Measurements from ENCODE around the gene PDE7B. TPM values are rescaled to one million over a fixed set of nuclear protein-coding genes. Genes with fewer than 3 reads are reported as not detected.

Gene PDE7B
- polyA plus RNA-seq, 1 of the 3 experiments (the other 2 are of a cell fraction), result 1.9 TPM

DNA sequence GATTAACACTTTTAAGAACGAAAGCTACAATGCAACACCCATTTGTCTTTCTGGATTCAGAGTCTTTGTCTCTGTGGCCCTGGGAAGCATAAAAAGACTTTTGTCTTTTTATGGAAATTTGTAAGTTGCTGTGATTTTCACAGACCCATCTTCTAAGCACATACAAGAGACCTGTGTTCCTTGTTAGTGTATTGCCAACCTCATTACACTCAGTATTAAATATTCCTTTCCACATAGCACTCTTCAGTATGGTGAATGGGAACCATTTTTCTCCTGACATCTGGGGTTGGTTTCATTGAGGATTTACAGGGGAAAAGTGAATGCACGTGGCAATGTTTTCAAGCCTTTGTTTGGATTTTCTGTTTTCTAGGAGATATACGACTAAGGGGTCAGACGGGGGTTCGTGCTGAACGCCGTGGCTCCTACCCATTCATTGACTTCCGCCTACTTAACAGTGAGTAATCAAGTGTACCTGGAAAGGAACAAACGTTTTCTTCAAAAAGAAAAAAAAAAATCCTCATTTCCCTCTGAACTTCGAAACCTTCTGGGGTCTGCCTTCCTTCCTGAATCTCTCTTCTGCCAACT, 257.0 kb downstream of the PDE7B start:
- ChIA-PET POLR2A (no interaction called here), CTCF (no interaction called here)
- Histone ChIP-seq H3K9me3 (no peaks in the 10 kb centered on the region), H3K27me3 (ENCODE audit: insufficient read depth) (no peaks in the 10 kb centered on the region), H3K4me1 (ENCODE audit: control insufficient read depth in 1 of 2, insufficient read depth in 2 of 2, low read depth in 1 of 2, low read length in 1 of 2) (peaks cover 4 to 51% of the 10 kb centered on the region in 2 experiments; a peak in 3 of 4 replicates), H2AFZ (ENCODE audit: low read depth) (no peak overlapping the region), H3K4me2 (no peak overlapping the region), H4K20me1 (ENCODE audit: insufficient read depth) (no peaks in the 10 kb centered on the region), H3F3A (replicated peaks; ENCODE audit: insufficient read depth) (no peaks in the 10 kb centered on the region), H3K4me3 (ENCODE audit: low read depth in 2 of 2, low read length in 1 of 2) (no peak overlapping the region), H3K79me2 (ENCODE audit: insufficient read depth) (peaks cover 3% of the 10 kb centered on the region; the same call in 1 of the 2 replicates), H3K36me3 (replicated peaks in 1 of 2; ENCODE audit: control insufficient read depth in 1 of 2, insufficient read depth in 2 of 2, low read length in 1 of 2) (no peaks in the 10 kb centered on the region), H3K27ac (ENCODE audit: low read depth in 2 of 2, low read length in 1 of 2) (no peak overlapping the region), H3K9me2 (no peaks in the 10 kb centered on the region), H3K9ac (no peak overlapping the region)
- TF ChIP-seq, protein P1, sequence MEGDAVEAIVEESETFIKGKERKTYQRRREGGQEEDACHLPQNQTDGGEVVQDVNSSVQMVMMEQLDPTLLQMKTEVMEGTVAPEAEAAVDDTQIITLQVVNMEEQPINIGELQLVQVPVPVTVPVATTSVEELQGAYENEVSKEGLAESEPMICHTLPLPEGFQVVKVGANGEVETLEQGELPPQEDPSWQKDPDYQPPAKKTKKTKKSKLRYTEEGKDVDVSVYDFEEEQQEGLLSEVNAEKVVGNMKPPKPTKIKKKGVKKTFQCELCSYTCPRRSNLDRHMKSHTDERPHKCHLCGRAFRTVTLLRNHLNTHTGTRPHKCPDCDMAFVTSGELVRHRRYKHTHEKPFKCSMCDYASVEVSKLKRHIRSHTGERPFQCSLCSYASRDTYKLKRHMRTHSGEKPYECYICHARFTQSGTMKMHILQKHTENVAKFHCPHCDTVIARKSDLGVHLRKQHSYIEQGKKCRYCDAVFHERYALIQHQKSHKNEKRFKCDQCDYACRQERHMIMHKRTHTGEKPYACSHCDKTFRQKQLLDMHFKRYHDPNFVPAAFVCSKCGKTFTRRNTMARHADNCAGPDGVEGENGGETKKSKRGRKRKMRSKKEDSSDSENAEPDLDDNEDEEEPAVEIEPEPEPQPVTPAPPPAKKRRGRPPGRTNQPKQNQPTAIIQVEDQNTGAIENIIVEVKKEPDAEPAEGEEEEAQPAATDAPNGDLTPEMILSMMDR (IDR thresholded peaks at IDR 0.05), result no peak
- no peak for TF ChIP-seq GATA2 (CRISPR knock-in tag; IDR thresholded peaks at IDR 0.05)
- no peak for TF ChIP-seq RAD21 (IDR thresholded peaks at IDR 0.05; ENCODE audit: low read length)
- no peak for TF ChIP-seq RCOR1 (IDR thresholded peaks at IDR 0.05; ENCODE audit: low read length)
- TF ChIP-seq, protein P2, sequence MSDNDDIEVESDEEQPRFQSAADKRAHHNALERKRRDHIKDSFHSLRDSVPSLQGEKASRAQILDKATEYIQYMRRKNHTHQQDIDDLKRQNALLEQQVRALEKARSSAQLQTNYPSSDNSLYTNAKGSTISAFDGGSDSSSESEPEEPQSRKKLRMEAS (IDR thresholded peaks at IDR 0.05; ENCODE audit: low read depth), result no peak
- no peak for TF ChIP-seq FOSL2 (IDR thresholded peaks at IDR 0.05; ENCODE audit: borderline replicate concordance, low read depth)
- TF ChIP-seq, protein P3, sequence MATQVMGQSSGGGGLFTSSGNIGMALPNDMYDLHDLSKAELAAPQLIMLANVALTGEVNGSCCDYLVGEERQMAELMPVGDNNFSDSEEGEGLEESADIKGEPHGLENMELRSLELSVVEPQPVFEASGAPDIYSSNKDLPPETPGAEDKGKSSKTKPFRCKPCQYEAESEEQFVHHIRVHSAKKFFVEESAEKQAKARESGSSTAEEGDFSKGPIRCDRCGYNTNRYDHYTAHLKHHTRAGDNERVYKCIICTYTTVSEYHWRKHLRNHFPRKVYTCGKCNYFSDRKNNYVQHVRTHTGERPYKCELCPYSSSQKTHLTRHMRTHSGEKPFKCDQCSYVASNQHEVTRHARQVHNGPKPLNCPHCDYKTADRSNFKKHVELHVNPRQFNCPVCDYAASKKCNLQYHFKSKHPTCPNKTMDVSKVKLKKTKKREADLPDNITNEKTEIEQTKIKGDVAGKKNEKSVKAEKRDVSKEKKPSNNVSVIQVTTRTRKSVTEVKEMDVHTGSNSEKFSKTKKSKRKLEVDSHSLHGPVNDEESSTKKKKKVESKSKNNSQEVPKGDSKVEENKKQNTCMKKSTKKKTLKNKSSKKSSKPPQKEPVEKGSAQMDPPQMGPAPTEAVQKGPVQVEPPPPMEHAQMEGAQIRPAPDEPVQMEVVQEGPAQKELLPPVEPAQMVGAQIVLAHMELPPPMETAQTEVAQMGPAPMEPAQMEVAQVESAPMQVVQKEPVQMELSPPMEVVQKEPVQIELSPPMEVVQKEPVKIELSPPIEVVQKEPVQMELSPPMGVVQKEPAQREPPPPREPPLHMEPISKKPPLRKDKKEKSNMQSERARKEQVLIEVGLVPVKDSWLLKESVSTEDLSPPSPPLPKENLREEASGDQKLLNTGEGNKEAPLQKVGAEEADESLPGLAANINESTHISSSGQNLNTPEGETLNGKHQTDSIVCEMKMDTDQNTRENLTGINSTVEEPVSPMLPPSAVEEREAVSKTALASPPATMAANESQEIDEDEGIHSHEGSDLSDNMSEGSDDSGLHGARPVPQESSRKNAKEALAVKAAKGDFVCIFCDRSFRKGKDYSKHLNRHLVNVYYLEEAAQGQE (IDR thresholded peaks at IDR 0.05; ENCODE audit: low read depth, low read length), result no peak
- no peak for TF ChIP-seq EP300 (IDR thresholded peaks at IDR 0.05; ENCODE audit: borderline replicate concordance in 1 of 2, low read depth in 1 of 2, low read length in 1 of 2)
- no peak for TF ChIP-seq YY1 (IDR thresholded peaks at IDR 0.05; ENCODE audit: low read depth)
- no peak for TF ChIP-seq SMC3 (IDR thresholded peaks at IDR 0.05; ENCODE audit: low read depth, low read length)
- no peak for TF ChIP-seq FOXM1 (IDR thresholded peaks at IDR 0.05; ENCODE audit: low read depth)
- TF ChIP-seq GABPA (IDR thresholded peaks at IDR 0.05; ENCODE audit: low read depth), result no peak
- WGBS (ENCODE audit: low lambda C conversion rate), result 89% methylated on average over 10 of the region's 10 CpGs
- DNase-seq, result no peak

Measured in SK-N-SH (cell line).